ENCODE data around the gene ARHGEF1. TPM values are rescaled to one million over a fixed set of nuclear protein-coding genes. Genes with fewer than 3 reads are reported as not detected.
"Not testable (repeated sequence)": the region's sequence is repeated elsewhere in the genome, so short reads cannot be mapped to it uniquely, and the experiment has no call there.

Gene ARHGEF1
- polyA plus RNA-seq, 1 donor, result 49.2 TPM

- no peak for DNase-seq
Measured at GRCh38 chr19:41933693-41934426, 50.9 kb downstream of the ARHGEF1 start.

- peak; percentile 55 for DNase-seq
Measured at GRCh38 chr19:41934849-41935374, 51.9 kb downstream of the ARHGEF1 start.

GRCh38 chr19:41935760-41936415 lies 52.9 kb downstream of the ARHGEF1 start:
- DNase-seq, result no peak

DNA sequence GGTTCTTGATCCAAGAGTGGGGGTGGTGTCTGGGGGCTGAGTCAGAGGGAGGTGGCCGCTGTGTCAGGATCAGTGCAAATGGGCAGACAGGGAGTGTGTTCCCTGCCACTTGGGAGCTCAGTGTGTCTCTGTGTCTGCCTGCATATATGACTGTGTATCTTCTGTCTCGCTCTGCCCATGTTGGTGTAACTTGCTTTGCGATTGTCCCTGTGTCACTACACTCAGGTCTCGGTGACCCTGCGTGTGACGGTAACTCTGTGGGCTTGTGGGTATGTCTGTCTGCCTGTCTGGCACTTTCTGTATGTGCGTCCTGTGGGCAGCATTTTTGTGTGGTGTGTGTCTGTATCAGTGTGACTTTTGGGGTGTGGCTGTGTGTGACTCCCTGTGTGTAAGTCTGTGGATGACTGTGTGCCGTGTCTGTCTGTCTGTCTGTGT lies 53.4 kb downstream of the ARHGEF1 start:
- DNase-seq, result no peak

DNA sequence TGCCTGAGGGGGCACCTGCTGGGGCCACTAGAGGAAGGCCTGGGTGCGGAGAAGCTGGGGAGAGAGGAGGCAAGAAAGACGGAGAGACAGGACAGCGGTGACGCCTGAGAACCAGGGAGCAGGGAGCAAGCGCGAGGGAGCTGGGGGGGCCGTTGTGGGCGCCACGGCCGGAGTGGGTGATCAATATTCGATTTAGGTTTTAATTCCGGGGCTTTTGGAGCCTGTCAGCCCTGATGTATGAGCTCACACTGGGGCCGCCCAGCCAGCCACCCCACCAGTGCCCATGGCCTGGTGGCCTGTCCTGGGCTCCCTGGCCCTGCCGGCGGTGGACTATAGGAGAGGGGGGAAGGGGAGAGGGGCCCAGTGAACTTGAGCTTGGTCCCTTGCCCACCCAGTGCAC lies 54.0 kb downstream of the ARHGEF1 start:
- DNase-seq, result no peak

- no peak for DNase-seq
Measured at GRCh38 chr19:41937525-41938468, 54.8 kb downstream of the ARHGEF1 start.

DNA sequence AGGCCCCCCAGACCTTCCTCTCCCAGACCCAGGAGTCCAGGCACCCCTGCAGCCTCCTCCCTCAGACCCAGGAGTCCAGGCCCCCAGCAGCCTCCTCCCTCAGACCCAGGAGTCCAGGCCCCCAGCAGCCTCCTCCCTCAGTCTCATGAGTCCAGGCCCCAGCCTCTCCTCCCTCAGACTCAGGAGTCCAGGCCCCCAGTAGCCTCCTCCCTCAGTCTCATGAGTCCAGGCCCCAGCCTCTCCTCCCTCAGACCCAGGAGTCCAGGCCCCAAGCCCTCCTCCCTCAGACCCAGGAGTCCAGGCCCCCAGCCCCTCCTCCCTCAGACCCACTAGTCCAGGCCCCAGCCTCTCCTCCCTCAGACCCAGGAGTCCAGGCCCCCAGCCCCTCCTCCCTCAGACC lies 56.2 kb downstream of the ARHGEF1 start:
- not testable (repeated sequence) for DNase-seq

DNA sequence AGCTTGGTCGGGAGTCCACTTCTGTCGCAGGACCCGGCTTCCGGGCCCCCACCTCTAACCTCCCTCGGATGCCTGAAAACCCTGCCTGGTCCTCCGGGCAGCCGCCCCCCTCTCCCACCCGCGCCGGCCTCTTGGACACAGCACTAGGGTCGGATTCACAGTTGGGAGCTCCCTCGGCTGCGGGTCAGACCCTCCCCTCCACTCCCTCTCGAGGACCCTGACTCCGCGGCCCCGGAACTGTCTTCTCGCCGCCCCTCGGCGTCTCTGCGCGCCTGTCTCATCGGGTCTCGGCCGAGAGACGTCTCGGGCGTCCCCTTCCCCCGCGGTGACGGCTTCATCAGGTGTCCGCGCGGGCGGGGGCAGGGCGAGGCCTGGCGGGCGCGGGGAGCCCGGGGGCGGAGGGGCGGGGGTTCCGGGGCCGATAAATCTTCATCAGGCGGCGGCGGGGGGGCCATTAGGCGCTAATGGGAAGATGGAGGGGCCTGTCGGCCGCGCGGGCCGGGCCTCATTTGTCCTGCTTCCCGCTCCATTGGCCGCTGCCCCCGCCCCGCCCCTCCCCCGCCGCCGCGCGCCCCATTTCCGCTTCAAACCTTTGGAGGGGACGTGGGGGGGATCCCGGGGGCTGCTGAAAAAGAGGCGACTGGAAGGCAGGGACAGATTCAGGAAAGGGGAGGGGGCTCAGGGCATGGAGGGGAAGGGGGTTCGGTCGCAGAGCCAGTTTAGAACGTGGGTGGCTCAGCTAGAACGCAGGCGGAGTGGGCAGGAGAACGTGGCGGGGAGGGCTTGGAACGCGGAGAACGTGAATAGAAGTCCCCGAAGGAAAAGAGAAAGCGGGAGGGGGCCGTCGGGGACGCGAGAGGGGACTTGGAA lies 57.1 kb downstream of the ARHGEF1 start:
- DNase-seq, result peak; percentile 53

GRCh38 chr19:41940731-41941409 lies 57.9 kb downstream of the ARHGEF1 start:
- DNase-seq, result no peak

- no peak for DNase-seq
Measured at GRCh38 chr19:41941410-41942202, 58.6 kb downstream of the ARHGEF1 start.

DNA sequence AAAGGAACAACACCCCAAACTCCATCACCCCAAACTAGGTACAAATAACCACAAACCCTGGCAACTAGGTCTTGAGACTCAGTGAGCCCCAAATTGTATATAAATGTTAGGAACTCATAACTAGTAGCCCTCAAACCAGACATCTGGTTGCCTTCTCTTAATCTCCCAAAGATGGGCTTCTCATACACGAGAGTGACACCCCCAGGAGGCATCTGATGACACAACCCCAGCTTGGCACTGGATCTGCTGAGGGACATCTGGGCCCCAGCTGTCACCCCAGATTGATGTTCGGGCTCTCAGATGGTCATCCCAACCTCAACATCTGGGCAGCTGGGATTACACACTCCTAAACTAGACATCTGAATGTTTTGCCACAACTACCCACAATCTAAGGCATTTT lies 61.4 kb downstream of the ARHGEF1 start:
- DNase-seq, result no peak

DNA sequence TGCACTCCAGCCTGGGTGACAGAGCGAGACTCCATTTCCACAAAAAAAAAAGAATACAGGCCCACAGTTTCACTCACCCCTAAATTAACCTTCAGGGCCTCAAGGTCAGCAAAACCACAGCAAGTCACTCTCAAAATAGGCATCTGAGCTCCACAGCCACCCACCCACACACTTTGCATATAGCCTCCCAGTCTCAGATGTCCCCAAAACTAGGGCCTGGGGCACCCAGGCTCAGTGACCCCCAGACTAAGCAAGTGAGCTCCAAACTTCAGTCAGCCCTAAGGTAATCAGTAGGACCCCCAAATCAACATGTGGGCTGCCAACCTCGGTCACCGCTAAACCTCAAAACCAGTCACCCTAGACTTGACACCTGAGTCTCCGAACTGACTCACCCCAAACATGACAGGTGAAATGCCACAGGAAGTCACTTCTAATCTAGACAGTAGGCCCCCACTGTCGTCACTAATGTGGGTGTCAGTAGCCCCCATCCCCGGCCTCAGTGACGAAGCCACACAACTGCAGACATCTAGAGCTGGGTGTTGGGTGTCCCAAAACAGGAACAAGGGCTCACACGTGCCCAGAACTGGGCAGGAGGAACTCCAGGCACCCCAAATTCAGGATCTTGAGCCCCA lies 62.3 kb downstream of the ARHGEF1 start:
- no peak for DNase-seq

DNA sequence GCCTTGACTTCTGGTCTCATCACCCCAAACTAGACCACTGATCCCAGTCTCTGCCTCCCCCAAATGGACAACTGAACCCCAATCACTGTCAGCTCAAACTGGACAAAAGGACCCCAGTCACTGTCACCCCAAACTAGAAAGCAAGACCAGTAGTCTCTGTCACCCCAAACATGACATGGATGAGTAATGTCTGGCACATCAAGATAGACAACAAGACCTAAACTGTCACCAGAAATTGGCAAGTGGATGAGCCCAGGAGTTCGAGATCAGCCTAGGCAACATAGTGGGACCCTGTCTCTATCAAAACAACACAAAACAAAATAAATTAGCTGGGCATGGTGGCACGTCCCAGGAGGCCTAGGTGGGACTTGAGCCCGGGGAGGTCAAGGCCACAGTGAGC lies 64.1 kb downstream of the ARHGEF1 start:
- no peak for DNase-seq

DNA sequence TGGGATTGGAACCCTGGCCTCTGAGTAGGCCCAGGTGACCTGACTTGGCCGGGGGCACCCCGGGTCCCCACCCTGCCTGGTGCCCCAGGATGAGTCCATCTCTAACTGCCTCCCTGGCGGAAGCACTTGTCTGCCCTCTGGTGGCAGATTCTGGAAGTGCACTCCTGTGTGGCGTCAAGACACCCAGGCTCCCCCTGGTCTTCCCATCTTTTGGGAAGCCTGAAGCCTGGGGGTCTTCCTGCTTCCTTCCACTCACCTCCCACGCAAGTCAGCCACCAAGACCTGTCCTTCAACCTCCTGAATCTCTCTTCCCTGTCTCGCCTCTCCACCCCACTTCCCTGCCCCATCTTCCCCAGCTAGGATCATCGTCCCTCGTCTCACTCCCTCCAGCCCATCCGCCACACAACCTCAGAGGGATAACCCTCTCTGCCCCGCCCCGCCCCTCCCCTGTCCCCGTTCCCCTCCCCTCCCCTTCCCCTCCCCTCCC lies 68.7 kb downstream of the ARHGEF1 start:
- DNase-seq, result peak; percentile 68

- DNase-seq, result no peak
Measured at GRCh38 chr19:41955521-41955920, 72.5 kb downstream of the ARHGEF1 start.

GRCh38 chr19:41956621-41957020 lies 73.6 kb downstream of the ARHGEF1 start:
- no peak for DNase-seq

Data from hindlimb muscle (tissue), 1 donor.